HepG2 (cell line): ENCODE results near the gene CTNNA1. TPM values are rescaled to one million over a fixed set of nuclear protein-coding genes. Genes with fewer than 3 reads are reported as not detected.
"Not testable (repeated sequence)": the region's sequence is repeated elsewhere in the genome, so short reads cannot be mapped to it uniquely, and the experiment has no call there.

ENCODE experiments used
- ATAC-seq: fragments of 200-7000 bp; cut with Tn5 transposase; 3 replicates; pipeline ENCODE4 v1.9.1; 2020; ENCODE audit warnings: mild to moderate bottlenecking, moderate library complexity
- BruUV-seq: library from RNA; stranded (reverse); fragments of 400-500 nt; replicated peaks from 2 replicates; lab custom pipeline; 2021; lab: Mats Ljungman, UMichigan
- CTCF ChIA-PET: fragments of 300-600 bp; formaldehyde crosslinking; extraction: SDS; loops from one replicate; lab custom pipeline; 2021; ENCODE audit warnings: low total read pairs, inconsistent platforms, low intra/inter-chr PET ratio; lab: Yijun Ruan, JAX
- POLR2A ChIA-PET: fragments of 350-600 bp; sonication (Branson Sonifier 250); formaldehyde crosslinking; loops from one replicate; lab custom pipeline; 2020; ENCODE audit warnings: antibody characterized with exemption, inconsistent platforms; lab: Yijun Ruan, JAX
- DNase-seq: peaks from one replicate; pipeline ENCODE4 v3.0.0-alpha.2; 2015; ENCODE audit warnings: low spot score
- FAIRE-seq: peaks from 3 replicates; lab custom pipeline; 2011; peaks lifted over from hg19 to GRCh38; lab: Jason Lieb, UNC
- H2AFZ ChIP-seq: one replicate; pipeline ENCODE4 v1.6.1; 2011; ENCODE audit warnings: low read length, inconsistent platforms
- H3K27ac ChIP-seq: fragments of 300-600 bp; 3 replicates; pipeline ENCODE4 v1.8.0; 2011; ENCODE audit warnings: mixed run types, mild to moderate bottlenecking, mixed read lengths, low read length, inconsistent platforms; ENCODE audit not compliant: insufficient read depth; ENCODE audit errors: extremely low read length
- H3K27me3 ChIP-seq, 2 experiments: fragments of 200-600 bp in 1 of 2; 2 replicates in 1 of 2; 3 replicates in 1 of 2; pipeline versions ENCODE4 v1.6.0 to v1.8.0; 2011; ENCODE audit warnings: low read length in 2 of 2, mild to moderate bottlenecking in 2 of 2, moderate library complexity in 2 of 2, inconsistent platforms in 1 of 2; ENCODE audit not compliant: insufficient read depth in 2 of 2, control insufficient read depth in 1 of 2
- H3K36me3 ChIP-seq, 2 experiments: fragments of 200-600 bp in 1 of 2; replicated peaks in 1 of 2; 2 replicates in 1 of 2; 3 replicates in 1 of 2; pipeline versions ENCODE4 v1.5.1 to v1.8.0; 2011; ENCODE audit warnings: low read length in 2 of 2, inconsistent platforms in 1 of 2; ENCODE audit not compliant: insufficient read depth in 2 of 2, control insufficient read depth in 1 of 2
- H3K4me1 ChIP-seq: 2 replicates; pipeline ENCODE4 v1.5.1; 2012; ENCODE audit warnings: low read length, inconsistent platforms; ENCODE audit not compliant: insufficient read depth
- H3K4me2 ChIP-seq: 2 replicates; pipeline ENCODE4 v1.6.0; 2011; ENCODE audit warnings: low read depth, low read length, inconsistent platforms
- H3K4me3 ChIP-seq, 3 experiments: fragments of 200-600 bp in 1 of 3; sonication (generic), shearing (Covaris generic) in 1 of 3; replicated peaks in 1 of 3; 2 replicates each; pipeline ENCODE4 v1.5.1; 2011 to 2016; ENCODE audit warnings: low read length in 3 of 3, inconsistent platforms in 2 of 3, low read depth in 2 of 3, mild to moderate bottlenecking in 2 of 3, control low read depth in 1 of 3, mixed read lengths in 1 of 3; ENCODE audit not compliant: insufficient read depth in 1 of 3
- H3K79me2 ChIP-seq: one replicate; pipeline ENCODE4 v1.6.1; 2011; ENCODE audit warnings: low read length, inconsistent platforms; ENCODE audit not compliant: insufficient read depth
- H3K9ac ChIP-seq: 2 replicates; pipeline ENCODE4 v1.6.0; 2011; ENCODE audit warnings: mild to moderate bottlenecking, low read depth, low read length, inconsistent platforms; ENCODE audit not compliant: insufficient read depth
- H3K9me3 ChIP-seq: 2 replicates; pipeline ENCODE4 v1.5.1; 2012; ENCODE audit warnings: mild to moderate bottlenecking, low read length
- H4K20me1 ChIP-seq: 2 replicates; pipeline ENCODE4 v1.6.0; 2011; ENCODE audit warnings: inconsistent platforms, mild to moderate bottlenecking, low read length, moderate library complexity; ENCODE audit not compliant: insufficient read depth
- BRF2 ChIP-seq: sonication (generic); formaldehyde crosslinking; IDR thresholded peaks from 2 replicates; pipeline ENCODE4 v1.8.1; 2022; ENCODE audit warnings: mild to moderate bottlenecking, missing genetic modification reagents
- FOXO1 ChIP-seq: sonication (generic); formaldehyde crosslinking; IDR thresholded peaks from 2 replicates; pipeline ENCODE4 v1.4.0; 2020; ENCODE audit warnings: missing genetic modification reagents
- HNF1A ChIP-seq, 2 experiments: sonication (generic) in 1 of 2; formaldehyde crosslinking in 1 of 2; IDR thresholded peaks; 2 replicates each; pipeline versions ENCODE4 v1.4.0 to v1.6.1; 2016 to 2020; ENCODE audit warnings: borderline replicate concordance in 1 of 2, low read depth in 1 of 2, mild to moderate bottlenecking in 1 of 2, missing genetic modification reagents in 1 of 2
- NFIB ChIP-seq: sonication (generic); formaldehyde crosslinking; IDR thresholded peaks from 2 replicates; pipeline ENCODE4 v1.9.0; 2021; ENCODE audit warnings: missing genetic modification reagents, mild to moderate bottlenecking, borderline replicate concordance
- POLR2A ChIP-seq, 2 experiments: IDR thresholded peaks; 2 replicates each; pipeline ENCODE4 v1.6.1; 2011; ENCODE audit warnings: low read depth in 2 of 2, low read length in 2 of 2, mild to moderate bottlenecking in 1 of 2, moderate library complexity in 1 of 2; ENCODE audit not compliant: insufficient read depth in 1 of 2
- SAP130 ChIP-seq: IDR thresholded peaks from 2 replicates; pipeline ENCODE4 v1.6.1; 2016; ENCODE audit warnings: low read depth
- SNAI1 ChIP-seq: sonication (generic); formaldehyde crosslinking; IDR thresholded peaks from 2 replicates; pipeline ENCODE4 v1.5.0; 2020; ENCODE audit warnings: mild to moderate bottlenecking, missing genetic modification reagents, borderline replicate concordance
- TSC22D2 ChIP-seq: sonication (generic); formaldehyde crosslinking; IDR thresholded peaks from 2 replicates; pipeline ENCODE4 v1.5.1; 2020; ENCODE audit warnings: missing genetic modification reagents, mild to moderate bottlenecking, borderline replicate concordance
- ZNF563 ChIP-seq: sonication (generic); formaldehyde crosslinking; IDR thresholded peaks from 2 replicates; pipeline ENCODE4 v1.8.0; 2022; ENCODE audit warnings: mild to moderate bottlenecking, moderate library complexity, missing genetic modification reagents
- ZNF781 ChIP-seq: sonication (generic); formaldehyde crosslinking; IDR thresholded peaks from 2 replicates; pipeline ENCODE4 v1.5.1; 2020; ENCODE audit warnings: borderline replicate concordance, mild to moderate bottlenecking, missing genetic modification reagents; ENCODE audit errors: not compliant biosample characterization
- WGBS: methylation state at CpG from one replicate; pipeline ENCODE4 v1.1.6; 2017; ENCODE audit warnings: low lambda C conversion rate; 5-methylcytosine and 5-hydroxymethylcytosine counted together
- in situ Hi-C: cut with HindIII; loops from 2 replicates; pipeline ENCODE4 v1.10.0; 2017; ENCODE audit warnings: low pct_unique_long_range_greater_than_20kb; ENCODE audit not compliant: extremely low pct_ligation_motif_present
- intact Hi-C: fragments of 100-400 bp; cut with micrococcal nuclease; formaldehyde crosslinking; loops from one replicate; pipeline ENCODE4 v1.10.0; 2022; ENCODE audit not compliant: unreplicated experiment
- polyA plus RNA-seq, 8 experiments: library from polyadenylated mRNA; depleted of rRNA in 3 of 8; stranded (reverse) in 7 of 8; unstranded in 1 of 8; fragments of >200 nt; fragmentation: Illumina TruSeq in 4 of 8; extraction: Trizol in 4 of 8; gene quantifications; 2 replicates each; pipeline versions ENCODE4 v1.2.1 to v1.2.3, GENCODE V29; 2011 to 2016; ENCODE audit warnings: low read depth in 4 of 8, missing spikeins in 1 of 8, mixed read lengths in 1 of 8; ENCODE audit not compliant: insufficient read depth in 1 of 8
- total RNA-seq, 5 experiments: library from RNA; depleted of rRNA; stranded (reverse); fragments of >200 nt; fragmentation: Illumina TruSeq; extraction: Trizol; gene quantifications; 2 replicates each; pipeline ENCODE4 v1.2.3, GENCODE V29; 2016; ENCODE audit warnings: low read depth in 1 of 5

The CTNNA1 gene
- total and polyA plus RNA-seq, 2 of the 13 experiments (the other 11 are each of a cell fraction or from before 2014, with no cell fraction given): 66.8 to 162 TPM

GRCh38 chr5:138809391-138809790 is 56.2 kb downstream of the CTNNA1 start (continued):
- no peak for TF ChIP-seq TSC22D2 (CRISPR knock-in tag)
- TF ChIP-seq SAP130: no peak
- TF ChIP-seq FOXO1 (CRISPR knock-in tag): no peak

GRCh38 chr5:138810861-138811260 is 57.6 kb downstream of the CTNNA1 start:
- FAIRE-seq, H3K4me3 ChIP-seq, BruUV-seq, DNase-seq, ATAC-seq, H3K9me3 ChIP-seq, H3K9ac ChIP-seq, CTCF ChIA-PET, H3K27me3 ChIP-seq, H3K4me1 ChIP-seq, H2AFZ ChIP-seq, in situ Hi-C loops, intact Hi-C loops, POLR2A ChIA-PET, H3K4me2 ChIP-seq, H3K27ac ChIP-seq: not testable (repeated sequence)
- Histone ChIP-seq H3K36me3 (peaks cover 9 to 38% of the 10 kb centered on the region in 2 experiments), H4K20me1 (0 out of 2 replicates have a peak, but pooled peaks cover 10% of the 10 kb centered on the region), H3K79me2 (peaks cover 18% of the 10 kb centered on the region)
- WGBS: 97% methylated on average over 8 of the region's 35 CpGs

GRCh38 chr5:138815529-138815928 is 62.3 kb downstream of the CTNNA1 start:
- no peaks in the 10 kb centered on the region for H3K4me1 ChIP-seq
- no peak for DNase-seq
- POLR2A ChIA-PET: no interaction called here
- no peak overlapping the region for H2AFZ ChIP-seq
- CTCF ChIA-PET: no interaction called here
- no peak overlapping the region for H3K4me2 ChIP-seq
- ATAC-seq: no peak
- FAIRE-seq: no peak
- H3K27ac ChIP-seq: no peak overlapping the region
- intact Hi-C loops: no loop called here
- no TSS peak for BruUV-seq
- H4K20me1 ChIP-seq: peaks cover 15% of the 10 kb centered on the region; the same call in 1 of the 2 replicates
- H3K9me3 ChIP-seq: no peaks in the 10 kb centered on the region
- no peak overlapping the region for H3K9ac ChIP-seq
- H3K36me3 ChIP-seq: peaks cover 12 to 55% of the 10 kb centered on the region in 2 experiments
- H3K27me3 ChIP-seq: no peaks in the 10 kb centered on the region
- in situ Hi-C loops: no loop called here
- WGBS: 98% methylated on average over 5 of the region's 5 CpGs
- no peak overlapping the region for H3K4me3 ChIP-seq
- H3K79me2 ChIP-seq: peaks cover 38% of the 10 kb centered on the region
- no peak for TF ChIP-seq NFIB (CRISPR knock-in tag)
- no peak for TF ChIP-seq SNAI1 (CRISPR knock-in tag)
- TF ChIP-seq HNF1A (IDR thresholded peaks at IDR 0.05; ENCODE audit: low read depth): no peak
- TF ChIP-seq HNF1A (CRISPR knock-in tag; IDR thresholded peaks at IDR 0.05; ENCODE audit: borderline replicate concordance): no peak
- TF ChIP-seq BRF2 (CRISPR knock-in tag): no peak
- no peak for TF ChIP-seq ZNF563 (CRISPR knock-in tag)
- TF ChIP-seq ZNF781: no peak
- no peak for TF ChIP-seq POLR2A (IDR thresholded peaks at IDR 0.05; ENCODE audit: insufficient read depth in 1 of 2, low read depth in 2 of 2, low read length in 2 of 2)
